HCT116 (cell line): Measurements from ENCODE around the gene MYLK2. TPM values are rescaled to one million over a fixed set of nuclear protein-coding genes. Genes with fewer than 3 reads are reported as not detected.

Experiments used
- ATAC-seq: fragments of 200-7000 bp; cut with Tn5 transposase; 2 replicates; pipeline ENCODE4 v1.9.1; 2020; ENCODE audit warnings: mild to moderate bottlenecking, moderate library complexity
- BruUV-seq: library from RNA; stranded (reverse); fragments of 400-500 nt; replicated peaks from 2 replicates; lab custom pipeline; 2021; lab: Mats Ljungman, UMichigan
- CTCF ChIA-PET: fragments of 300-600 bp; sonication (Branson Sonifier 250); formaldehyde crosslinking; loops from one replicate; lab custom pipeline; 2021; ENCODE audit warnings: antibody characterized with exemption; lab: Charles Lee
- POLR2A ChIA-PET: fragments of 300-600, 350-600 bp; sonication (Branson Sonifier 250); formaldehyde crosslinking; loops from one replicate; lab custom pipeline; 2021; ENCODE audit warnings: antibody characterized with exemption; lab: Charles Lee
- RAD21 ChIA-PET, 2 experiments: fragments of 300-600 bp; sonication (Branson Sonifier 250); formaldehyde crosslinking; loops; one replicate each; lab custom pipeline; 2023; ENCODE audit warnings: low total read pairs in 2 of 2; ENCODE audit not compliant: uncharacterized antibody in 2 of 2, unreplicated experiment in 2 of 2, low non-redundant PET in 1 of 2; lab: Charles Lee
- DNase-seq: peaks from one replicate; pipeline ENCODE4 v3.0.0-alpha.2; 2010; ENCODE audit warnings: low read depth, low spot score
- H2AFZ ChIP-seq: fragments of 200-600 bp; shearing (Covaris generic), sonication (generic); 2 replicates; pipeline ENCODE4 v1.6.1; 2017; ENCODE audit warnings: low read depth, mixed run types, mixed read lengths, antibody characterized with exemption, low read length; ENCODE audit not compliant: poor library complexity, severe bottlenecking
- H3K27ac ChIP-seq: 2 replicates; pipeline ENCODE4 v1.5.1; 2012; ENCODE audit warnings: low read depth, low read length
- H3K27me3 ChIP-seq: fragments of 200-600 bp; sonication (generic); 2 replicates; pipeline ENCODE4 v1.6.1; 2016; ENCODE audit warnings: mixed run types, low read length, mixed read lengths; ENCODE audit not compliant: insufficient read depth
- H3K36me3 ChIP-seq, 2 experiments: fragments of 200-500 bp in 1 of 2; fragments of 200-600 bp in 1 of 2; sonication (Bioruptor generic) in 1 of 2; sonication (generic) in 1 of 2; 2 replicates each; pipeline versions ENCODE4 v1.5.1 to v1.6.1; 2014 to 2016; ENCODE audit warnings: low read length in 2 of 2, inconsistent platforms in 1 of 2, mixed read lengths in 1 of 2, mixed run types in 1 of 2; ENCODE audit not compliant: insufficient read depth in 2 of 2, control insufficient read depth in 1 of 2
- H3K4me1 ChIP-seq, 2 experiments: fragments of 200-600 bp in 1 of 2; sonication (generic) in 1 of 2; 2 replicates each; pipeline versions ENCODE4 v1.5.1 to v1.6.1; 2012 to 2017; ENCODE audit warnings: low read length in 2 of 2, inconsistent platforms in 1 of 2, mild to moderate bottlenecking in 1 of 2, mixed read lengths in 1 of 2, mixed run types in 1 of 2, moderate library complexity in 1 of 2; ENCODE audit not compliant: insufficient read depth in 2 of 2, control insufficient read depth in 1 of 2
- H3K4me2 ChIP-seq: fragments of 200-600 bp; sonication (generic); 2 replicates; pipeline ENCODE4 v1.6.1; 2017; ENCODE audit warnings: mixed run types, low read length, mixed read lengths
- H3K4me3 ChIP-seq, 2 experiments: fragments of 200-600 bp in 1 of 2; sonication (generic) in 1 of 2; replicated peaks in 1 of 2; 2 replicates each; pipeline ENCODE4 v1.5.1; 2011 to 2016; ENCODE audit warnings: low read length in 2 of 2, control low read depth in 1 of 2, low read depth in 1 of 2, mild to moderate bottlenecking in 1 of 2, mixed read lengths in 1 of 2, mixed run types in 1 of 2
- H3K79me2 ChIP-seq: fragments of 200-600 bp; sonication (generic); 2 replicates; pipeline ENCODE4 v1.6.1; 2017; ENCODE audit warnings: mild to moderate bottlenecking, mixed run types, low read length, moderate library complexity, mixed read lengths; ENCODE audit not compliant: insufficient read depth
- H3K9ac ChIP-seq: fragments of 200-600 bp; sonication (generic); 2 replicates; pipeline ENCODE4 v1.6.1; 2016; ENCODE audit warnings: low read length, mixed read lengths
- H3K9me2 ChIP-seq: fragments of 200-600 bp; sonication (generic), shearing (Covaris generic); 2 replicates; pipeline ENCODE4 v1.6.1; 2017; ENCODE audit warnings: mixed run types, mild to moderate bottlenecking, moderate library complexity; ENCODE audit not compliant: insufficient read depth
- H3K9me3 ChIP-seq, 2 experiments: fragments of 200-500 bp in 1 of 2; fragments of 200-600 bp in 1 of 2; sonication (Bioruptor generic) in 1 of 2; sonication (generic) in 1 of 2; 2 replicates each; pipeline ENCODE4 v1.6.1; 2014 to 2017; ENCODE audit warnings: low read length in 2 of 2, mixed read lengths in 2 of 2, inconsistent platforms in 1 of 2, low read depth in 1 of 2, mild to moderate bottlenecking in 1 of 2, mixed run types in 1 of 2, moderate library complexity in 1 of 2; ENCODE audit not compliant: control insufficient read depth in 1 of 2, insufficient read depth in 1 of 2
- H4K20me1 ChIP-seq: fragments of 200-600 bp; sonication (generic), shearing (Covaris generic); 2 replicates; pipeline ENCODE4 v1.6.1; 2017; ENCODE audit warnings: mixed run types, mild to moderate bottlenecking, moderate library complexity; ENCODE audit not compliant: insufficient read depth
- CBX3 ChIP-seq: IDR thresholded peaks from 2 replicates; pipeline ENCODE4 v1.6.1; 2012; ENCODE audit warnings: low read depth
- CEBPB ChIP-seq: IDR thresholded peaks from 2 replicates; pipeline ENCODE4 v1.6.1; 2012; ENCODE audit warnings: low read depth
- ELF1 ChIP-seq: IDR thresholded peaks from 2 replicates; pipeline ENCODE4 v1.6.1; 2012; ENCODE audit warnings: low read depth, borderline replicate concordance
- EZH2 ChIP-seq: fragments of 200-600 bp; sonication (generic); IDR thresholded peaks from 2 replicates; pipeline ENCODE4 v1.6.1; 2017; ENCODE audit warnings: antibody characterized with exemption, mixed run types
- EZH2phosphoT487 ChIP-seq: fragments of 200-600 bp; IDR thresholded peaks from 2 replicates; pipeline ENCODE4 v1.6.1; 2018; ENCODE audit warnings: antibody characterized with exemption, borderline replicate concordance
- JUND ChIP-seq: IDR thresholded peaks from 2 replicates; pipeline ENCODE4 v1.6.1; 2012
- POLR2A ChIP-seq: IDR thresholded peaks from 2 replicates; pipeline ENCODE4 v1.7.0; 2011; ENCODE audit warnings: borderline replicate concordance; ENCODE audit not compliant: insufficient read depth, insufficient read length; ENCODE audit errors: extremely low read depth
- POLR2AphosphoS5 ChIP-seq: IDR thresholded peaks from 2 replicates; pipeline ENCODE4 v1.6.1; 2011; ENCODE audit warnings: mild to moderate bottlenecking, low read depth, low read length, moderate library complexity
- RAD21 ChIP-seq: IDR thresholded peaks from 2 replicates; pipeline ENCODE4 v1.6.1; 2012; ENCODE audit warnings: low read depth, mild to moderate bottlenecking
- SIN3A ChIP-seq: IDR thresholded peaks from 2 replicates; pipeline ENCODE4 v1.6.1; 2012; ENCODE audit warnings: low read depth
- SP1 ChIP-seq: IDR thresholded peaks from 2 replicates; pipeline ENCODE4 v1.6.1; 2012; ENCODE audit warnings: low read depth
- SRF ChIP-seq: IDR thresholded peaks from 2 replicates; pipeline ENCODE4 v1.6.1; 2012; ENCODE audit warnings: low read depth
- TCF7L2 ChIP-seq: IDR thresholded peaks from 2 replicates; pipeline ENCODE4 v1.7.0; 2011; ENCODE audit warnings: borderline replicate concordance, inconsistent platforms; ENCODE audit not compliant: insufficient read depth, insufficient read length; ENCODE audit errors: extremely low read depth
- YY1 ChIP-seq: IDR thresholded peaks from 2 replicates; pipeline ENCODE4 v1.6.1; 2011; ENCODE audit warnings: low read length, low read depth, moderate library complexity, mild to moderate bottlenecking; ENCODE audit not compliant: insufficient replicate concordance; ENCODE audit errors: extremely low read depth
- ZFX ChIP-seq: fragments of 450-650 bp; IDR thresholded peaks from 2 replicates; pipeline ENCODE4 v1.6.1; 2017
- ZNF274 ChIP-seq: fragments of 200-500 bp; sonication (Bioruptor generic); IDR thresholded peaks from 2 replicates; pipeline ENCODE4 v1.6.1; 2014; ENCODE audit warnings: mild to moderate bottlenecking, low read depth, low read length, inconsistent platforms
- intact Hi-C: fragments of 100-400 bp; cut with micrococcal nuclease; formaldehyde crosslinking; loops from 2 replicates; pipeline ENCODE4 v1.10.0; 2022
- total RNA-seq: library from RNA; stranded (reverse); gene quantifications from one replicate; pipeline ENCODE4 v1.2.1, GENCODE V29; 2021; ENCODE audit not compliant: unreplicated experiment
- TF ChIP-seq, protein P1 (sequence below): IDR thresholded peaks from 2 replicates; pipeline ENCODE4 v1.6.1; 2012; ENCODE audit warnings: low read depth
- TF ChIP-seq, protein P2 (sequence below), 3 experiments: fragments of 200-600 bp in 1 of 3; sonication (generic) in 1 of 3; IDR thresholded peaks in 2 of 3; conservative IDR thresholded peaks in 1 of 3; 2 replicates each; pipeline ENCODE4 v1.5.1; 2012 to 2017; ENCODE audit warnings: low read depth in 2 of 3, low read length in 2 of 3, antibody characterized with exemption in 1 of 3, borderline replicate concordance in 1 of 3, control low read depth in 1 of 3, mild to moderate bottlenecking in 1 of 3, mixed read lengths in 1 of 3, mixed run types in 1 of 3, moderate library complexity in 1 of 3; ENCODE audit not compliant: insufficient read depth in 1 of 3
- TF ChIP-seq, protein P3 (sequence below): IDR thresholded peaks from 2 replicates; pipeline ENCODE4 v1.6.1; 2011; ENCODE audit warnings: mild to moderate bottlenecking, low read length, moderate library complexity; ENCODE audit not compliant: insufficient replicate concordance; ENCODE audit errors: extremely low read depth

The MYLK2 gene
- total RNA-seq, 1 experiment from 2014 or later = 0.34 TPM

DNA sequence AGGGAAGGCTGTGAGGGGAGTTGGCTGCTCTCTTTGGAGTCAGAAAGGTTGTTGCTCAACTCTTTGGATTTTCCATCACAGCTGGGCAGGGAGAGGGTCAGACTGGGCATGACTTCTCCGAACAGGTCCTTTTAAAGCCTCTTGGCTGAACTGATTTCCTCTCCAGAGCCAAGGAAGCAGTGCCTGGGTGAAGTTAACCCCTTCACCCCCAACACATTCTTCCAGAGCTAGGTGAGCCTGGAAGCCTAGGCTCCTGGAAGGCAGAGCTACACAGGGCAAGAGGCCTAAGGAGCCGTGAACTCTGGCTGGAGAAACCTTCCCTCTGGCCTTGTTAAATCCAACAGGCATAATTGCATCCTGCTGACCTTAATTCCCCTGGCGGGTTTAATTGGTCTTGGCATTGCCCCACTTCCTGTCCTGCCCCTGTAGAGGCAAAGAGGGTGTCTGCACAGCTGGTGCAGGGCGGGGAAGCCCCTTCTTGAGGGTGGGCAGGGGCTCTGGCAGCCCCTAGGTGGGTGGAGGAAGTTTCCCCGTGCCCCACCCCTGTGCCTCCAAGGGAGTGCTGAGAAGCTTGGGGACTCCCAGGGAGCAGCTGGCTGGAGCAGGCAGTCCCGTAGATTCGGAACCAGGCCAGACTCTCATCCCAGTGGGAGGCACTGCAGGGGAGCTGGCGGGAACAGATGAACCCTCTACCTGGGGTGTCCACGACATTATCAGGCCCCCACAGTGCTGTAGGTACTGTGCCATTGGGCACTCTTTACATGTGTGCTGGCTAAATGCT is 3.6 kb upstream of the MYLK2 start:
- Histone ChIP-seq H3K27me3 (no peaks in the 10 kb centered on the region), H3K9ac (no peak overlapping the region), H3K27ac (no peak overlapping the region), H3K4me2 (no peak overlapping the region), H3K9me3 (no peaks in the 10 kb centered on the region), H4K20me1 (no peaks in the 10 kb centered on the region), H3K36me3 (no peaks in the 10 kb centered on the region), H3K4me1 (no peaks in the 10 kb centered on the region), H2AFZ (no peak overlapping the region), H3K79me2 (no peaks in the 10 kb centered on the region), H3K9me2 (no peaks in the 10 kb centered on the region), H3K4me3 (no peak overlapping the region)
- BruUV-seq = no TSS peak
- intact Hi-C loops = no loop called here
- DNase-seq (no peak), ATAC-seq (no peak)
- CTCF ChIA-PET = no interaction called here
- no peak for TF ChIP-seq ZFX
- TF ChIP-seq TCF7L2 = no peak
- TF ChIP-seq SRF = no peak
- TF ChIP-seq POLR2A = no peak
- no peak for TF ChIP-seq CBX3
- no peak for TF ChIP-seq EZH2phosphoT487
- TF ChIP-seq, protein P1, sequence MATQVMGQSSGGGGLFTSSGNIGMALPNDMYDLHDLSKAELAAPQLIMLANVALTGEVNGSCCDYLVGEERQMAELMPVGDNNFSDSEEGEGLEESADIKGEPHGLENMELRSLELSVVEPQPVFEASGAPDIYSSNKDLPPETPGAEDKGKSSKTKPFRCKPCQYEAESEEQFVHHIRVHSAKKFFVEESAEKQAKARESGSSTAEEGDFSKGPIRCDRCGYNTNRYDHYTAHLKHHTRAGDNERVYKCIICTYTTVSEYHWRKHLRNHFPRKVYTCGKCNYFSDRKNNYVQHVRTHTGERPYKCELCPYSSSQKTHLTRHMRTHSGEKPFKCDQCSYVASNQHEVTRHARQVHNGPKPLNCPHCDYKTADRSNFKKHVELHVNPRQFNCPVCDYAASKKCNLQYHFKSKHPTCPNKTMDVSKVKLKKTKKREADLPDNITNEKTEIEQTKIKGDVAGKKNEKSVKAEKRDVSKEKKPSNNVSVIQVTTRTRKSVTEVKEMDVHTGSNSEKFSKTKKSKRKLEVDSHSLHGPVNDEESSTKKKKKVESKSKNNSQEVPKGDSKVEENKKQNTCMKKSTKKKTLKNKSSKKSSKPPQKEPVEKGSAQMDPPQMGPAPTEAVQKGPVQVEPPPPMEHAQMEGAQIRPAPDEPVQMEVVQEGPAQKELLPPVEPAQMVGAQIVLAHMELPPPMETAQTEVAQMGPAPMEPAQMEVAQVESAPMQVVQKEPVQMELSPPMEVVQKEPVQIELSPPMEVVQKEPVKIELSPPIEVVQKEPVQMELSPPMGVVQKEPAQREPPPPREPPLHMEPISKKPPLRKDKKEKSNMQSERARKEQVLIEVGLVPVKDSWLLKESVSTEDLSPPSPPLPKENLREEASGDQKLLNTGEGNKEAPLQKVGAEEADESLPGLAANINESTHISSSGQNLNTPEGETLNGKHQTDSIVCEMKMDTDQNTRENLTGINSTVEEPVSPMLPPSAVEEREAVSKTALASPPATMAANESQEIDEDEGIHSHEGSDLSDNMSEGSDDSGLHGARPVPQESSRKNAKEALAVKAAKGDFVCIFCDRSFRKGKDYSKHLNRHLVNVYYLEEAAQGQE = no peak
- TF ChIP-seq, protein P2, sequence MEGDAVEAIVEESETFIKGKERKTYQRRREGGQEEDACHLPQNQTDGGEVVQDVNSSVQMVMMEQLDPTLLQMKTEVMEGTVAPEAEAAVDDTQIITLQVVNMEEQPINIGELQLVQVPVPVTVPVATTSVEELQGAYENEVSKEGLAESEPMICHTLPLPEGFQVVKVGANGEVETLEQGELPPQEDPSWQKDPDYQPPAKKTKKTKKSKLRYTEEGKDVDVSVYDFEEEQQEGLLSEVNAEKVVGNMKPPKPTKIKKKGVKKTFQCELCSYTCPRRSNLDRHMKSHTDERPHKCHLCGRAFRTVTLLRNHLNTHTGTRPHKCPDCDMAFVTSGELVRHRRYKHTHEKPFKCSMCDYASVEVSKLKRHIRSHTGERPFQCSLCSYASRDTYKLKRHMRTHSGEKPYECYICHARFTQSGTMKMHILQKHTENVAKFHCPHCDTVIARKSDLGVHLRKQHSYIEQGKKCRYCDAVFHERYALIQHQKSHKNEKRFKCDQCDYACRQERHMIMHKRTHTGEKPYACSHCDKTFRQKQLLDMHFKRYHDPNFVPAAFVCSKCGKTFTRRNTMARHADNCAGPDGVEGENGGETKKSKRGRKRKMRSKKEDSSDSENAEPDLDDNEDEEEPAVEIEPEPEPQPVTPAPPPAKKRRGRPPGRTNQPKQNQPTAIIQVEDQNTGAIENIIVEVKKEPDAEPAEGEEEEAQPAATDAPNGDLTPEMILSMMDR (IDR thresholded peaks at IDR 0.05 in 2 of 3, conservative IDR thresholded peaks at IDR 0.05 in 1 of 3; ENCODE audit: borderline replicate concordance in 1 of 3, insufficient read depth in 1 of 3, low read depth in 2 of 3, low read length in 2 of 3) = no peak
- TF ChIP-seq, protein P3, sequence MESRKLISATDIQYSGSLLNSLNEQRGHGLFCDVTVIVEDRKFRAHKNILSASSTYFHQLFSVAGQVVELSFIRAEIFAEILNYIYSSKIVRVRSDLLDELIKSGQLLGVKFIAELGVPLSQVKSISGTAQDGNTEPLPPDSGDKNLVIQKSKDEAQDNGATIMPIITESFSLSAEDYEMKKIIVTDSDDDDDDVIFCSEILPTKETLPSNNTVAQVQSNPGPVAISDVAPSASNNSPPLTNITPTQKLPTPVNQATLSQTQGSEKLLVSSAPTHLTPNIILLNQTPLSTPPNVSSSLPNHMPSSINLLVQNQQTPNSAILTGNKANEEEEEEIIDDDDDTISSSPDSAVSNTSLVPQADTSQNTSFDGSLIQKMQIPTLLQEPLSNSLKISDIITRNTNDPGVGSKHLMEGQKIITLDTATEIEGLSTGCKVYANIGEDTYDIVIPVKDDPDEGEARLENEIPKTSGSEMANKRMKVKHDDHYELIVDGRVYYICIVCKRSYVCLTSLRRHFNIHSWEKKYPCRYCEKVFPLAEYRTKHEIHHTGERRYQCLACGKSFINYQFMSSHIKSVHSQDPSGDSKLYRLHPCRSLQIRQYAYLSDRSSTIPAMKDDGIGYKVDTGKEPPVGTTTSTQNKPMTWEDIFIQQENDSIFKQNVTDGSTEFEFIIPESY = no peak
- no peak for TF ChIP-seq JUND
- TF ChIP-seq POLR2AphosphoS5 = no peak
- no peak for TF ChIP-seq SIN3A
- no peak for TF ChIP-seq SP1
- TF ChIP-seq EZH2 = no peak
- TF ChIP-seq CEBPB = no peak
- TF ChIP-seq RAD21 = no peak
- TF ChIP-seq ZNF274 = no peak
- no peak for TF ChIP-seq YY1
- no peak for TF ChIP-seq ELF1
- POLR2A ChIA-PET = no interaction called here
- RAD21 ChIA-PET = no interaction called here
